Measurements from ENCODE around the gene ITPR2. TPM values are rescaled to one million over a fixed set of nuclear protein-coding genes. Genes with fewer than 3 reads are reported as not detected.
"Not testable (repeated sequence)": the region's sequence is repeated elsewhere in the genome, so short reads cannot be mapped to it uniquely, and the experiment has no call there.

Gene ITPR2
- total RNA-seq: 50.0 TPM

GRCh38 chr12:26832822-26833742, at the start of gene ITPR2:
Gene ITPR2, minus strand, starts transcription at chr12:26833194. Its CDS starts 413 bp downstream, at chr12:26832781.
- peak; percentile 93 for DNase-seq (ENCODE audit: low spot score)

DNA sequence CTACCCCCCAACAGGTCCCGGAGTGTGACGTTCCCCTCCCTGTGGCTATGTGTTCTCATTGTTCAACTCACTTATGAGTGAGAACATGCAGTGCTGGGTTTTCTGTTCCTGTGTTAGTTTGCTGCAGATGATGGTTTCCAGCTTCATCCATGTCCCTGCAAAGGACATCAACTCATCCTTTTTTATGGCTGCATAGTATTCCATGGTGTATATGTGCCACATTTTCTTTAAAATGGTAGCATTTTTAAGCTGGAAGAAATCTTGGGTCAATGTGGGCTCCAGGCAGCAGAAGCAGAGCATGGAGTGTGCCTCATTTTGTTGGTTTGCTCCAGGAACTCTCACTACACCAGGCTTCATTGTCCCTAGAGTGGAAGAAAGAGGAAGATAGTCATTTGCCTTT, 47.6 kb upstream of the ITPR2 start:
- no peak for DNase-seq (ENCODE audit: low spot score)

- DNase-seq (ENCODE audit: low spot score): peak; percentile 88
Measured at GRCh38 chr12:26878661-26879119, 45.7 kb upstream of the ITPR2 start.

- DNase-seq (ENCODE audit: low spot score): no peak
Measured at GRCh38 chr12:26874501-26875296, 41.7 kb upstream of the ITPR2 start.

DNA sequence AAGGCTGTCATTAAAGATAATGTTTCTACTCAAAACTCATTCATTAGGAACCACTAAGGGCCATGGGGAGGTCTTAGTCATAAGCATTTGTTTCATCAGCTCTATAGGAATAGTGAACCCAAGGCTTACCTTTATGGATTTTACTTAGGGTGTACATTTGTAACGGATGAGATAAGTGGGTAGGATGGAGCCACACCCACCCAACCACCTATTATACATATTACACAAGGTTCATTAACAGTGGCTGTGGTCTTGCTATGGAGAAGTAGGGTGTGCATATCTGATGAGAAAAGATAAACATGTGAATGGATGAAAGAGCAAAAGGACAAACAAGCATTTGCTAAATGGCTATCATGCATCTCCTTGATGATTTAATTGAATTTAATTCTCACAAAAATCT, 39.6 kb upstream of the ITPR2 start:
- DNase-seq (ENCODE audit: low spot score): no peak

- DNase-seq (ENCODE audit: low spot score): no peak
Measured at GRCh38 chr12:26871985-26872384, 39.0 kb upstream of the ITPR2 start.

- peak; percentile 18 for DNase-seq (ENCODE audit: low spot score)
Measured at GRCh38 chr12:26870491-26871419, 37.8 kb upstream of the ITPR2 start.

DNA sequence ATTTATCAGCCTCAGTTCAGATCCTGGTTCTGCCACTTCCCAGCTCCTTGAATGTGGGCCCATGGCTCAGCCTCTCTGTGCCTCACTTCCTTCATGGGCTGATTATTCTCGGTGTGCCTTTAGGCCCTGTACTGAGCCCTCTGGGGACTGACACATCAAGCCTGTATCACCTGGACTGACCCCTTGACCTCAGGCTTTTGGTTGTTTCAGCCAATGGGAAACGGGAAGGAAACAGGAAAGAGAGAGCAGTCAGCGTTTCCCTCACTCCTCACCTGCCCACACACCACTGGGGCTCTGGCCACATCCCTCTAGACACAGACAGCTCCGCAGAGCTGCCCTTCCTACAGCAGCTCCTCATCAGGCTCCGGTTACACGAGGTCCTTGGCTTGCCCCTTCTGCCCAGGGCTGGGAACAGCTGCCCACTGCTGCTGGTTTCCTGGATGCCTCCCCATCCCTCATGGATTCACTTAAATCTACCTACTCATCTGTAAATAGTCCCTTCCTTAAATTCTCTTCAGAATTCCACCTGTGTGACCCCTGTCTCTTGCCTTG, 37.0 kb upstream of the ITPR2 start:
- DNase-seq (ENCODE audit: low spot score): no peak

DNA sequence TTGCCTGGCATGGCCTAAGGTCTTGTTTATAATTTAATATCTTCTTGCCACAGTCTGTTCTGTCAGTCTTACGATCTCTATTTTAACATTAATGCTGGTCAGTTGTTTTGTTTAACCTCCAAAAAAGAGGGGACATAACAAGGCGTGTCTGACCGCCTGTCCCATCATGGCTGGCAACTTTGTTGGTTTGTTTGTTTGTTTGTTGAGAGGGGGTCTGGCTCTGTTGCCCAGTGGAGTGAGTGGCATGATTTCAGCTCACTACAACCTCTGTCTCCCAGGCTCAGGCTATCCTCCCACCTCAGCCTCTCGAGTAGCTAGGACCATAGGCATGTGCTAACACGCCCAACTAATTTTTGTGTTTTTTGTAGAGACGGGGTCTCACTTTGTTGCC, 36.1 kb upstream of the ITPR2 start:
- no peak for DNase-seq (ENCODE audit: low spot score)

- no peak for DNase-seq (ENCODE audit: low spot score)
Measured at GRCh38 chr12:26868447-26869103, 35.6 kb upstream of the ITPR2 start.

- DNase-seq (ENCODE audit: low spot score): no peak
Measured at GRCh38 chr12:26867080-26867479, 34.1 kb upstream of the ITPR2 start.

DNA sequence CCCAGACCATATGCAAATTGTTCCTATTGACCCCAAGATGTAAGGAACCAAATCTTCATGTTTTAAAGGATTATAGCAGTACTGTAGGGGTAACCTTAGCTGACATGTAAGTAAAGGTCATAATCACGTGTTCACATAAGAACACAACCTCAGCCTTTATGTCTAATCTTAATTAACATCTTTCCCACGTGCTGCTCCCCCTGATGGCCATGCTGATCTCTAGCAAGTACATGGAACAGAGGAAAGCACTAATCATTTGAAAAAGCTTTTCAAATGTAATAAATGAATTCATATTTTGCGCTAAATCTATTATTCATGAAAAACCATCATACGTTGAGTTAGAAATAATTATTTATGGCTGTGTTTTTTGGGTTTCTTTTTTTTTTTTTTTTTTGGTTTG, 30.5 kb upstream of the ITPR2 start:
- no peak for DNase-seq (ENCODE audit: low spot score)

DNA sequence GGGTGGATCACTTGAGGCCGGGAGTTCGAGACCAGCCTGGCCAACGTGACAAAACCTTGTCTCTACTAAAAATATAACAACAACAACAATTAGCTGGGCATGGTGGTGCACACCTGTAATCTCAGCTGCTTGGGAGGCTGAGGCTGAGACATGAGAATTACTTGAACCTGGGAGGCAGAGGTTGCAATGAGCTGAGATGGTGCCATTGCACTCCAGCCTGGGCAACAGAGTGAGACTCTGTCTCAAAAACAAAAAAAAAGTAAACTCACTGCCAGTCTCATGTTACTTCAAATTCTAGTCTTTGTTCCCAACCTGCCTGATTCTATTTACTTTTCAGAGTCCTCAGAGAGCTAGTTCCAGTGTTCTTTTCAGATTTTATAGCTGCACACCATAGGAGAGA, 29.8 kb upstream of the ITPR2 start:
- not testable (repeated sequence) for DNase-seq (ENCODE audit: low spot score)

- no peak for DNase-seq (ENCODE audit: low spot score)
Measured at GRCh38 chr12:26861690-26862089, 28.7 kb upstream of the ITPR2 start.

GRCh38 chr12:26857465-26858176, 24.6 kb upstream of the ITPR2 start:
- DNase-seq (ENCODE audit: low spot score): no peak

DNA sequence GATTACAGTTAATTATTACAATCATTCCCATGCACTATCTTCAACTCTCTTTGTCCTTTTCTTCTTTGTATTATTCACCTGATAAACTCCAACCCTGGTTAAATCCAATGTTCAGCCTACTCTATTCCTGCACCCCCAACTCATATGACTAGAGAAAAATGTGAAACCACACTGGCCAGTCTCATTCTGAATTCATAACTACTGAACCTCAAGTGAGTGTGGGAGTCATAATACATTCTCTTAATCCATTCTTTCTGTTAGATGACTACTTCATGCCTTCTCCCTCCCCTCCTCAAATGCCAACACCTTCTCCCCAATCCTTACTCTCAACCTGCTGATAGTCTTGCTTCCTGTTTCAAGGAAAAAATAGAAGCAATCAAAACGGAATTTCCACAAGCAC, 22.3 kb upstream of the ITPR2 start:
- DNase-seq (ENCODE audit: low spot score): no peak

DNA sequence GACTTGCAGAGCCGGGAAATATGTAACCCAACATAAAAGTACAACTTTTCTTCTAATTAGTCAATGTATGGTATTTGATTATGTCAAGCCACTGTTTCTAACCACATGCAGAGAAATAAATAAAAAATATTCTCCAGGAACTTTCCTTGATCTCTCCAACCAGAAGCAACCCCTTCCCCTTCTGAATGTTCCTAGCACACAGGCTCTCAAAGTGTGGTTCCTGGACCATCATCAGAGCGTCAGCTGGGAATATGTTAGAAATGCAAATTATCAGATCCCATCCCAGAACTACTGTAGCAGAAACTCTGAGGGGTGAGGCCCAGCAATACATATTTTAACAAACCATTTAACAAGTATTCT, 21.0 kb upstream of the ITPR2 start:
- no peak for DNase-seq (ENCODE audit: low spot score)

DNA sequence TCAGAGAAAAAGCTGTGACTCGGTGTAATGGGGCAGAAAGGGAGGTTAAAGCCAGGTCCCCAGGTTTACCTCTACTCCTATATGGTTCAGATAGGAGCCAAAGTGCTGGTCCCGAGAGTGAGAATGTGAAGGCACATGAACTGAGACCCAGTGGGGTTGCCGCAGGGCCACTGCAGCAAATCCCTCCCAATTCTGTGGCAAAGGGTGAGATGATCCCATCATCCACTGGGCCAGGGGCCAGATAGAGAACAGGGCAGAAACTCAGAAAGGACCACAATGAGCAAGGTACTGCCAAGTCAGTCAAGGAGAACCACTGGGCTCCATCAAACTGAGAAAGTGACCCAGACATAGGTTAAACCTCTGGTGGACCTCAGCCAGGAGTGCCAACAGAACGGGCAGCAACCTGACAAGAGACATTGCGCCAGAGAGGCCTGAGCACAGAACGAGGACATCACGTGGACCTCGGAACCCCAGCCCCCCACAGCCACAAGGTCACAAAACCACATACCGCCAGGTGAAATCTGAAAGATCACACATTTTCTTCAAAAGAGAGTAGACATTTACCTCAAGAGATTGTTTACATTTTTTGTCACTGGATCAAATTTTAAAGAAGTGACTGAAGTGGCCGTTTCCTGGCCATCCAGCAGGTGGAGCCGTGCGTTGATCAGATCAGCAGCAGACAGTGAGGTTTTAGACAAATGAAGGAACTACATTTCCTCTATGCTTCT, 20.5 kb upstream of the ITPR2 start:
- DNase-seq (ENCODE audit: low spot score): peak; percentile 58

DNA sequence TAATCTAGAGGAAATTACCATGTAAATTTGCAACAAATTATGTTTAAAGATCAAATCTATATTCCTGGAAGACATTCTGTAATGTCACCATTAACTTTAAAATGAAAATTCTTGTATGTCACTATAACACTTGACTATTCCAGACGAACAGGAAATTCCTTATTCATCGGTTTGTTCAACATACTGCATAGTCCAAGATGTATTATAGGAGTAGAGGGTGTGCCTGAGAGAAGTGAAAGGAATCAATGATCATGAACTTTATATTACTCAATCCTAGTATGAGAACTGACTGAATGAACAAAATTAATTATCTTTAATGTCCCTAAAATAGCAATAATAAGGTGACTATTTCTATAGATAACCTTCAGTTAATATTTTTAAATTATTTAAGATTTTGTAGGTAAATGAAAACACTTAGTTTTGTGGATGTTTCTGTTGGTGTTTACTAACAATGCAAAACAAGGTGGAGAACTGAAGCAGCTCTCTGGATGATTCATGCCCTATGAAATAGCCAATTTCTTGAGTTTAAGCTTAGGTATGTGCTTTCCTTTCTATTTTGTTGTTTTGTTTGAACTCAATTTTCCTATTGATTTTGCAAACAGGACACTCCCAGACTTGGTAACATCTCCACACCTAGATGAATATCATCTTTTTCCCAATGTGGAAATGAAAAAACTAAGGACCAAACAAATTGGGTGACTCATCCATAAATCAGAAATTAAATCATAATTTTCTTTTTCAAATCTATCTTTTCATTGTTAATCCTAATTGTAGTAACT, 18.2 kb upstream of the ITPR2 start:
- no peak for DNase-seq (ENCODE audit: low spot score)
